Activated CD8-positive, alpha-beta T cell treated with anti-CD3 and anti-CD28 coated beads, Interleukin-2, amount 10 ng/mL, durations not matched to agents 7 days and 5 days (primary cell): ENCODE measurements around the gene MARF1. TPM values are rescaled to one million over a fixed set of nuclear protein-coding genes. Genes with fewer than 3 reads are reported as not detected.

Experiments used
- total RNA-seq, 2 experiments: library from RNA; stranded (reverse); gene quantifications; one replicate each; pipeline ENCODE4 v1.2.3, GENCODE V29; 2021

Gene MARF1
- total RNA-seq, 2 experiments from 2014 or later, result 62.7 to 64.5 TPM

Other genes starting within 250 kb of the MARF1 start
- gene MPV17L, start 247.4 kb downstream of the MARF1 start, total RNA-seq, result not detected
- gene BMERB1, start 208.6 kb downstream of the MARF1 start, total RNA-seq, result 1 to 10 TPM; 1.6 to 4.3 TPM
- gene NDE1, start 7.1 kb upstream of the MARF1 start, total RNA-seq, result 100 to 1,000 TPM; 140 to 141 TPM
- gene MYH11, start 213.9 kb upstream of the MARF1 start, total RNA-seq, result not detected
- gene CEP20, start 245.4 kb upstream of the MARF1 start, total RNA-seq, result 10 to 100 TPM; 38.8 to 45.0 TPM